Activated CD8-positive, alpha-beta T cell treated with anti-CD3 and anti-CD28 coated beads, Interleukin-2, amount 10 ng/mL, durations not matched to agents 7 days and 5 days (primary cell): ENCODE data around the gene DEDD. TPM values are rescaled to one million over a fixed set of nuclear protein-coding genes. Genes with fewer than 3 reads are reported as not detected.

Source experiments
- ATAC-seq: fragments of 150-1000 bp; cut with Tn5 transposase; one replicate; pipeline ENCODE4 v1.10.0; 2021; ENCODE audit warnings: moderate library complexity
- CTCF ChIA-PET: fragments of 350-600 bp; sonication (Branson Sonifier 250); formaldehyde crosslinking; loops from one replicate; lab custom pipeline; 2021; ENCODE audit warnings: antibody characterized with exemption; lab: Charles Lee
- POLR2A ChIA-PET: fragments of 350-600 bp; sonication (Branson Sonifier 250); formaldehyde crosslinking; loops from one replicate; lab custom pipeline; 2021; ENCODE audit warnings: antibody characterized with exemption; lab: Charles Lee
- DNase-seq: peaks from one replicate; pipeline ENCODE4 v3.0.0-alpha.2; 2020
- H3K27ac Mint-ChIP-seq: one replicate; pipeline ENCODE4 v1.8.0; 2021; ENCODE audit warnings: mild to moderate bottlenecking, mixed read lengths
- H3K27me3 Mint-ChIP-seq: one replicate; pipeline ENCODE4 v1.8.0; 2021; ENCODE audit warnings: low read depth, mixed read lengths
- H3K36me3 Mint-ChIP-seq: one replicate; pipeline ENCODE4 v1.8.0; 2021; ENCODE audit warnings: low read depth, mixed read lengths
- H3K4me1 Mint-ChIP-seq: one replicate; pipeline ENCODE4 v1.8.0; 2021; ENCODE audit warnings: low read depth, mixed read lengths
- H3K4me3 Mint-ChIP-seq: one replicate; pipeline ENCODE4 v1.8.0; 2021; ENCODE audit warnings: mild to moderate bottlenecking, mixed read lengths
- H3K9me3 Mint-ChIP-seq: one replicate; pipeline ENCODE4 v1.8.0; 2022; ENCODE audit warnings: mixed read lengths; ENCODE audit not compliant: insufficient read depth
- total RNA-seq, 2 experiments: library from RNA; stranded (reverse); gene quantifications; one replicate each; pipeline ENCODE4 v1.2.3, GENCODE V29; 2021

Gene DEDD
- total RNA-seq, 2 experiments from 2014 or later = 34.5 to 36.3 TPM

GRCh38 chr1:161145832-161146231, 13.4 kb upstream of the DEDD start:
- Mint-ChIP-seq H3K36me3 (no peaks in the 10 kb centered on the region), H3K27ac (no peak overlapping the region), H3K9me3 (no peaks in the 10 kb centered on the region), H3K27me3 (no peaks in the 10 kb centered on the region), H3K4me3 (no peak overlapping the region), H3K4me1 (no peaks in the 10 kb centered on the region)
- ChIA-PET CTCF (interaction anchor here (1.1 kb wide), 1 partner anchor 11 kb away, joined by 3 read pairs; no protein-coding TSS in a partner anchor), POLR2A (no interaction called here)
- ATAC-seq (no peak), DNase-seq (no peak)

- ATAC-seq (no peak), DNase-seq (no peak)
- Mint-ChIP-seq H3K4me3 (no peak overlapping the region), H3K27me3 (no peaks in the 10 kb centered on the region), H3K27ac (no peak overlapping the region), H3K36me3 (peaks cover 4% of the 10 kb centered on the region), H3K4me1 (peaks cover 5% of the 10 kb centered on the region), H3K9me3 (no peaks in the 10 kb centered on the region)
- ChIA-PET POLR2A (interaction anchor here (1.5 kb wide), 2 partner anchors 8 to 70 kb away, joined by 6 read pairs; partner anchors contain the start of gene DEDD), CTCF (interaction anchor here (1.0 to 2.5 kb wide), 8 partner anchors 10 to 144 kb away, joined by 3 to 6 read pairs (median 4); partner anchors contain the start of genes ARHGAP30 and KLHDC9)
These were observed 8.4 kb upstream of the DEDD start for GRCh38 chr1:161140755-161141400.

- Mint-ChIP-seq H3K4me3 (no peak overlapping the region), H3K27me3 (no peaks in the 10 kb centered on the region), H3K4me1 (peaks cover 9% of the 10 kb centered on the region), H3K27ac (no peak overlapping the region), H3K9me3 (no peaks in the 10 kb centered on the region), H3K36me3 (peaks cover 11% of the 10 kb centered on the region)
- CTCF ChIA-PET = interaction anchor here (0.7 to 3.0 kb wide), 8 partner anchors 9 to 143 kb away, joined by 3 to 13 read pairs (median 4); partner anchors contain the start of genes ARHGAP30, KLHDC9, NIT1 and PFDN2
- DNase-seq (peak; percentile 64), ATAC-seq (peak; percentile 70)
- POLR2A ChIA-PET = interaction anchor here (0.6 to 1.5 kb wide), 3 partner anchors 69 to 83 kb away, joined by 3 to 6 read pairs (median 4); no protein-coding TSS in a partner anchor
These were observed 7.3 kb upstream of the DEDD start for GRCh38 chr1:161139766-161140165.

GRCh38 chr1:161138431-161138830, 6.0 kb upstream of the DEDD start:
- no peaks in the 10 kb centered on the region for H3K27me3 Mint-ChIP-seq
- no peak overlapping the region for H3K4me3 Mint-ChIP-seq
- H3K9me3 Mint-ChIP-seq = no peaks in the 10 kb centered on the region
- ATAC-seq (no peak), DNase-seq (no peak)
- peaks cover 11% of the 10 kb centered on the region for H3K36me3 Mint-ChIP-seq
- H3K27ac Mint-ChIP-seq = peak overlapping the region; percentile 57
- peaks cover 9% of the 10 kb centered on the region for H3K4me1 Mint-ChIP-seq
- CTCF ChIA-PET = interaction anchor here (0.7 to 3.0 kb wide), 13 partner anchors 9 to 186 kb away, joined by 3 to 13 read pairs (median 4); partner anchors contain the start of genes ARHGAP30, KLHDC9, PPOX and TOMM40L
- POLR2A ChIA-PET = interaction anchor here (0.6 to 2.1 kb wide), 5 partner anchors 9 to 70 kb away, joined by 3 to 9 read pairs (median 4); no protein-coding TSS in a partner anchor

GRCh38 chr1:161137881-161138280, 5.4 kb upstream of the DEDD start:
- ChIA-PET POLR2A (interaction anchor here (0.6 to 2.1 kb wide), 4 partner anchors 9 to 16 kb away, joined by 3 to 9 read pairs (median 3); no protein-coding TSS in a partner anchor), CTCF (interaction anchor here (0.7 to 3.0 kb wide), 14 partner anchors 10 to 185 kb away, joined by 3 to 17 read pairs (median 4); partner anchors contain the start of genes ARHGAP30, KLHDC9, NIT1 and PFDN2)
- ATAC-seq (no peak), DNase-seq (no peak)
- no peaks in the 10 kb centered on the region for H3K9me3 Mint-ChIP-seq
- no peaks in the 10 kb centered on the region for H3K27me3 Mint-ChIP-seq
- peaks cover 11% of the 10 kb centered on the region for H3K36me3 Mint-ChIP-seq
- H3K27ac Mint-ChIP-seq = no peak overlapping the region
- peaks cover 9% of the 10 kb centered on the region for H3K4me1 Mint-ChIP-seq
- no peak overlapping the region for H3K4me3 Mint-ChIP-seq

- no peaks in the 10 kb centered on the region for H3K9me3 Mint-ChIP-seq
- H3K4me3 Mint-ChIP-seq = no peak overlapping the region
- ATAC-seq (peak; percentile 1), DNase-seq (no peak)
- H3K36me3 Mint-ChIP-seq = peaks cover 29% of the 10 kb centered on the region
- ChIA-PET CTCF (interaction anchor here (0.7 to 1.7 kb wide), 15 partner anchors 12 to 406 kb away, joined by 3 to 16 read pairs (median 4); partner anchors contain the start of genes ARHGAP30, KLHDC9, NIT1 and PFDN2), POLR2A (interaction anchor here (0.6 to 4.3 kb wide), 12 partner anchors 8 to 94 kb away, joined by 3 to 28 read pairs (median 6); partner anchors contain the start of genes ARHGAP30, KLHDC9, NIT1 and PFDN2)
- no peak overlapping the region for H3K27ac Mint-ChIP-seq
- peaks cover 39% of the 10 kb centered on the region for H3K4me1 Mint-ChIP-seq
- no peaks in the 10 kb centered on the region for H3K27me3 Mint-ChIP-seq
These were observed 813 bp upstream of the DEDD start for GRCh38 chr1:161133220-161133740.

GRCh38 chr1:161131523-161132409, 701 bp downstream of the DEDD start:
- ChIA-PET POLR2A (interaction anchor here (1.0 to 4.3 kb wide), 12 partner anchors 9 to 86 kb away, joined by 3 to 28 read pairs (median 6); partner anchors contain the start of genes ARHGAP30, KLHDC9, NIT1 and PFDN2), CTCF (interaction anchor here (0.7 to 1.7 kb wide), 12 partner anchors 9 to 250 kb away, joined by 3 to 16 read pairs (median 4); partner anchors contain the start of genes KLHDC9, NIT1, PFDN2 and UFC1)
- DNase-seq (peak; percentile 41), ATAC-seq (no peak)
- Mint-ChIP-seq H3K9me3 (no peaks in the 10 kb centered on the region), H3K36me3 (peaks cover 41% of the 10 kb centered on the region), H3K27ac (no peak overlapping the region), H3K4me1 (peaks cover 53% of the 10 kb centered on the region), H3K27me3 (no peaks in the 10 kb centered on the region), H3K4me3 (no peak overlapping the region)

GRCh38 chr1:161130266-161130665, 2.2 kb downstream of the DEDD start:
- H3K4me1 Mint-ChIP-seq = peaks cover 55% of the 10 kb centered on the region
- H3K4me3 Mint-ChIP-seq = no peak overlapping the region
- peaks cover 47% of the 10 kb centered on the region for H3K36me3 Mint-ChIP-seq
- no peak for ATAC-seq
- POLR2A ChIA-PET = interaction anchor here (1.2 kb wide), 1 partner anchor 62 kb away, joined by 3 read pairs; no protein-coding TSS in a partner anchor
- CTCF ChIA-PET = interaction anchor here (1.0 to 1.3 kb wide), 2 partner anchors 10 to 59 kb away, joined by 3 to 4 read pairs; no protein-coding TSS in a partner anchor
- H3K27me3 Mint-ChIP-seq = no peaks in the 10 kb centered on the region
- no peak overlapping the region for H3K27ac Mint-ChIP-seq
- no peak for DNase-seq
- H3K9me3 Mint-ChIP-seq = no peaks in the 10 kb centered on the region

GRCh38 chr1:161128591-161129420, 3.7 kb downstream of the DEDD start:
- ATAC-seq (no peak), DNase-seq (no peak)
- no peak overlapping the region for H3K27ac Mint-ChIP-seq
- H3K4me1 Mint-ChIP-seq = peaks cover 52% of the 10 kb centered on the region
- no peaks in the 10 kb centered on the region for H3K9me3 Mint-ChIP-seq
- H3K36me3 Mint-ChIP-seq = peaks cover 53% of the 10 kb centered on the region
- no peak overlapping the region for H3K4me3 Mint-ChIP-seq
- no peaks in the 10 kb centered on the region for H3K27me3 Mint-ChIP-seq
- ChIA-PET CTCF (interaction anchor here (0.7 to 1.4 kb wide), 4 partner anchors 10 to 177 kb away, joined by 3 to 4 read pairs (median 4); partner anchors contain the start of genes KLHDC9 and PPOX), POLR2A (interaction anchor here (2.6 kb wide), 1 partner anchor 9 kb away, joined by 9 read pairs; no protein-coding TSS in a partner anchor)

- H3K27ac Mint-ChIP-seq = no peak overlapping the region
- POLR2A ChIA-PET = interaction anchor here (0.6 to 2.6 kb wide), 5 partner anchors 10 to 106 kb away, joined by 3 to 9 read pairs (median 4); partner anchors contain the start of gene TSTD1
- DNase-seq (no peak), ATAC-seq (no peak)
- CTCF ChIA-PET = interaction anchor here (0.9 to 2.1 kb wide), 9 partner anchors 9 to 179 kb away, joined by 3 to 9 read pairs (median 3); partner anchors contain the start of genes KLHDC9, NIT1, PFDN2 and PPOX
- peaks cover 63% of the 10 kb centered on the region for H3K36me3 Mint-ChIP-seq
- H3K4me3 Mint-ChIP-seq = no peak overlapping the region
- no peaks in the 10 kb centered on the region for H3K27me3 Mint-ChIP-seq
- peaks cover 52% of the 10 kb centered on the region for H3K4me1 Mint-ChIP-seq
- H3K9me3 Mint-ChIP-seq = no peaks in the 10 kb centered on the region
These were observed 4.8 kb downstream of the DEDD start for GRCh38 chr1:161127649-161128048.
